GM23248 (cell line): ENCODE results near the gene MRPL48. TPM values are rescaled to one million over a fixed set of nuclear protein-coding genes. Genes with fewer than 3 reads are reported as not detected.
"Not testable (repeated sequence)": the region's sequence is repeated elsewhere in the genome, so short reads cannot be mapped to it uniquely, and the experiment has no call there.

Source experiments
- DNase-seq: peaks from one replicate; pipeline ENCODE4 v3.0.0-alpha.2; 2015
- H2AFZ ChIP-seq: fragments of 200-600 bp; sonication (generic); 2 replicates; pipeline ENCODE4 v1.6.1; 2016; ENCODE audit warnings: antibody characterized with exemption
- H3F3A ChIP-seq: fragments of 200-600 bp; sonication (generic); 2 replicates; pipeline ENCODE4 v1.6.1; 2016; ENCODE audit warnings: mild to moderate bottlenecking, antibody characterized with exemption, mixed run types; ENCODE audit not compliant: insufficient read depth
- H3K27ac ChIP-seq: fragments of 200-600 bp; sonication (generic); 2 replicates; pipeline ENCODE4 v1.5.1; 2016; ENCODE audit warnings: mild to moderate bottlenecking
- H3K27me3 ChIP-seq: fragments of 200-600 bp; sonication (generic); replicated peaks from 2 replicates; pipeline ENCODE4 v1.6.1; 2016; ENCODE audit warnings: mild to moderate bottlenecking; ENCODE audit not compliant: insufficient read depth
- H3K36me3 ChIP-seq: fragments of 200-600 bp; sonication (generic); 2 replicates; pipeline ENCODE4 v1.6.1; 2016; ENCODE audit warnings: low read depth, mild to moderate bottlenecking
- H3K4me1 ChIP-seq: fragments of 200-600 bp; sonication (generic); 2 replicates; pipeline ENCODE4 v1.6.1; 2016; ENCODE audit warnings: mild to moderate bottlenecking; ENCODE audit not compliant: insufficient read depth
- H3K4me2 ChIP-seq: fragments of 200-600 bp; sonication (generic); one replicate; pipeline ENCODE4 v1.6.1; 2016; ENCODE audit warnings: mild to moderate bottlenecking; ENCODE audit not compliant: unreplicated experiment
- H3K4me3 ChIP-seq: fragments of 200-600 bp; sonication (generic); 2 replicates; pipeline ENCODE4 v1.5.1; 2016; ENCODE audit warnings: mild to moderate bottlenecking
- H3K79me2 ChIP-seq: fragments of 200-600 bp; sonication (generic); 2 replicates; pipeline ENCODE4 v1.6.1; 2016; ENCODE audit warnings: mild to moderate bottlenecking; ENCODE audit not compliant: insufficient read depth
- H3K9ac ChIP-seq: fragments of 200-600 bp; sonication (generic); 2 replicates; pipeline ENCODE4 v1.6.1; 2016; ENCODE audit warnings: mild to moderate bottlenecking
- H3K9me2 ChIP-seq: fragments of 200-600 bp; sonication (generic); 2 replicates; pipeline ENCODE4 v1.6.1; 2016; ENCODE audit warnings: mixed run types, mild to moderate bottlenecking, moderate library complexity; ENCODE audit not compliant: insufficient read depth
- H3K9me3 ChIP-seq: fragments of 200-600 bp; sonication (generic); one replicate; pipeline ENCODE4 v1.6.1; 2017; ENCODE audit warnings: low read depth
- H4K20me1 ChIP-seq: fragments of 200-600 bp; sonication (generic); 2 replicates; pipeline ENCODE4 v1.6.0; 2016; ENCODE audit not compliant: insufficient read depth
- EZH2 ChIP-seq: fragments of 200-600 bp; sonication (generic); IDR thresholded peaks from 2 replicates; pipeline ENCODE4 v1.6.1; 2018; ENCODE audit warnings: antibody characterized with exemption, mild to moderate bottlenecking; ENCODE audit not compliant: insufficient read depth, poor library complexity, severe bottlenecking
- EZH2phosphoT487 ChIP-seq: fragments of 200-600 bp; sonication (generic); IDR thresholded peaks from 2 replicates; pipeline ENCODE4 v1.6.1; 2018; ENCODE audit warnings: antibody characterized with exemption, moderate library complexity, mild to moderate bottlenecking, low read depth; ENCODE audit not compliant: insufficient read depth
- WGBS, 2 experiments: methylation state at CpG; one replicate each; pipeline ENCODE4 v1.1.6; 2015 to 2017; ENCODE audit warnings: low lambda C conversion rate in 2 of 2, low coverage in 1 of 2; ENCODE audit errors: missing lambda C conversion rate in 2 of 2; 5-methylcytosine and 5-hydroxymethylcytosine counted together
- in situ Hi-C: fragments of 300-500 bp; cut with MboI; formaldehyde crosslinking; loops from 2 replicates; pipeline ENCODE4 v1.15.0; 2020
- polyA plus RNA-seq: library from polyadenylated mRNA; unstranded; fragments of >200 nt; fragmentation: Nextera tagmentation; extraction: Ambion mirVana; gene quantifications from 2 replicates; pipeline ENCODE4 v1.2.1, GENCODE V29; 2016
- total RNA-seq: library from RNA; depleted of rRNA; stranded (reverse); fragments of >200 nt; shearing (Covaris generic); gene quantifications from 2 replicates; pipeline ENCODE4 v1.2.3, GENCODE V29; 2014

Gene MRPL48
- total and polyA plus RNA-seq, 2 experiments from 2014 or later, result 21.4 to 40.1 TPM

GRCh38 chr11:73748300-73748699 is 39.4 kb upstream of the MRPL48 start:
- no peak overlapping the region for H3K4me2 ChIP-seq
- in situ Hi-C loops, result no loop called here
- peaks cover 71% of the 10 kb centered on the region for H4K20me1 ChIP-seq

GRCh38 chr11:73749118-73749517 is 38.6 kb upstream of the MRPL48 start:
- H3K27me3 ChIP-seq, result no peaks in the 10 kb centered on the region
- H3K9ac ChIP-seq, result no peak overlapping the region
- DNase-seq, result no peak
- H3K79me2 ChIP-seq, result peaks cover 100% of the 10 kb centered on the region
- no peaks in the 10 kb centered on the region for H3K4me1 ChIP-seq
- no peak overlapping the region for H3K27ac ChIP-seq
- no peak overlapping the region for H2AFZ ChIP-seq
- H3K36me3 ChIP-seq, result 0 out of 2 replicates have a peak, but pooled peaks cover 6% of the 10 kb centered on the region
- no peak overlapping the region for H3K4me2 ChIP-seq
- no peaks in the 10 kb centered on the region for H3K9me2 ChIP-seq
- TF ChIP-seq EZH2phosphoT487 (no peak), EZH2 (no peak)
- no peak overlapping the region for H3K4me3 ChIP-seq
- H4K20me1 ChIP-seq, result peaks cover 65% of the 10 kb centered on the region
- WGBS, 2 experiments, result 97 to 98% methylated on average over 7 of the region's 7 CpGs
- H3F3A ChIP-seq, result peaks cover 17% of the 10 kb centered on the region; the same call in 1 of the 2 replicates
- H3K9me3 ChIP-seq, result no peaks in the 10 kb centered on the region
- in situ Hi-C loops, result no loop called here

More at GRCh38 chr11:73748300-73748699, 39.4 kb upstream of the MRPL48 start:
- Histone ChIP-seq H3K9me3 (no peaks in the 10 kb centered on the region), H3K27ac (no peak overlapping the region), H3K9me2 (no peaks in the 10 kb centered on the region), H3K4me1 (no peaks in the 10 kb centered on the region), H3K4me3 (no peak overlapping the region), H3F3A (peaks cover 12% of the 10 kb centered on the region; the same call in 1 of the 2 replicates), H3K9ac (no peak overlapping the region), H3K36me3 (0 out of 2 replicates have a peak, but pooled peaks cover 6% of the 10 kb centered on the region), H3K79me2 (peaks cover 100% of the 10 kb centered on the region), H3K27me3 (no peaks in the 10 kb centered on the region), H2AFZ (no peak overlapping the region)
- DNase-seq, result no peak
- no peak for TF ChIP-seq EZH2phosphoT487
- no peak for TF ChIP-seq EZH2
- 98 to 99% methylated on average over 5 of the region's 5 CpGs for WGBS, 2 experiments

GRCh38 chr11:73750228-73750627 is 37.4 kb upstream of the MRPL48 start:
- H3K27ac ChIP-seq, result no peak overlapping the region
- peaks cover 61% of the 10 kb centered on the region for H4K20me1 ChIP-seq
- in situ Hi-C loops, result no loop called here
- H3K9me3 ChIP-seq, result no peaks in the 10 kb centered on the region
- DNase-seq, result no peak
- no peak overlapping the region for H3K9ac ChIP-seq
- no peak overlapping the region for H3K4me2 ChIP-seq
- H3K4me3 ChIP-seq, result no peak overlapping the region
- H3K36me3 ChIP-seq, result 0 out of 2 replicates have a peak, but pooled peaks cover 6% of the 10 kb centered on the region
- peaks cover 17% of the 10 kb centered on the region; the same call in 1 of the 2 replicates for H3F3A ChIP-seq
- 68 to 82% methylated on average over 5 of the region's 5 CpGs for WGBS, 2 experiments
- H3K4me1 ChIP-seq, result no peaks in the 10 kb centered on the region
- peaks cover 100% of the 10 kb centered on the region for H3K79me2 ChIP-seq
- no peak for TF ChIP-seq EZH2
- no peaks in the 10 kb centered on the region for H3K9me2 ChIP-seq
- no peak overlapping the region for H2AFZ ChIP-seq
- H3K27me3 ChIP-seq, result no peaks in the 10 kb centered on the region

GRCh38 chr11:73750862-73751261 is 36.8 kb upstream of the MRPL48 start:
- H3K9ac ChIP-seq, H3K9me3 ChIP-seq, DNase-seq, H3K9me2 ChIP-seq, H3K4me3 ChIP-seq, H3K4me2 ChIP-seq, H2AFZ ChIP-seq, H3K36me3 ChIP-seq, in situ Hi-C loops, H3K4me1 ChIP-seq, H3K27ac ChIP-seq, H3K27me3 ChIP-seq: not testable (repeated sequence)
- Histone ChIP-seq H3K79me2 (peaks cover 100% of the 10 kb centered on the region), H4K20me1 (peaks cover 57% of the 10 kb centered on the region), H3F3A (peaks cover 17% of the 10 kb centered on the region; the same call in 1 of the 2 replicates)
- 98 to 100% methylated on average over 4 of the region's 4 CpGs for WGBS, 2 experiments
